Measurements from ENCODE around the gene CASQ2.

GRCh38 chr1:115771094-115771846 lies 2.8 kb upstream of the CASQ2 start:
- TF ChIP-seq CTCF (IDR thresholded peaks at IDR 0.05; ENCODE audit: poor library complexity, severe bottlenecking) (no peak), EZH2 (IDR thresholded peaks at IDR 0.05; ENCODE audit: borderline replicate concordance, insufficient read depth, low read length, poor library complexity, severe bottlenecking) (no peak), EP300 (conservative IDR thresholded peaks at IDR 0.05; ENCODE audit: poor library complexity, severe bottlenecking) (no peak), POLR2AphosphoS5 (IDR thresholded peaks at IDR 0.05) (no peak), SMC3 (conservative IDR thresholded peaks at IDR 0.05; ENCODE audit: poor library complexity) (no peak), REST (IDR thresholded peaks at IDR 0.05; ENCODE audit: borderline replicate concordance) (no peak), TAF1 (IDR thresholded peaks at IDR 0.05; ENCODE audit: low read depth) (no peak), RAD21 (conservative IDR thresholded peaks at IDR 0.05) (no peak), MXI1 (conservative IDR thresholded peaks at IDR 0.05; ENCODE audit: poor library complexity, severe bottlenecking) (no peak)

Measured in neural cell (in vitro differentiated cells).